SU-DHL-6 (cell line): ENCODE measurements around the gene KRTAP10-12.

Experiments used
- H2AFZ ChIP-seq: fragments of 200-600 bp; sonication (generic); 2 replicates; pipeline ENCODE4 v1.6.1; 2014; ENCODE audit warnings: low read depth, mild to moderate bottlenecking, moderate library complexity, mixed read lengths, antibody characterized with exemption, low read length; ENCODE audit not compliant: severe bottlenecking
- H3F3A ChIP-seq: fragments of 200-600 bp; shearing (Covaris generic); 2 replicates; pipeline ENCODE4 v1.6.0; 2016; ENCODE audit warnings: antibody characterized with exemption, mild to moderate bottlenecking; ENCODE audit not compliant: insufficient read depth
- H3K27ac ChIP-seq: fragments of 200-600 bp; sonication (generic); 2 replicates; pipeline ENCODE4 v1.5.1; 2016; ENCODE audit warnings: low read depth, mild to moderate bottlenecking, low read length, moderate library complexity, mixed read lengths
- H3K27me3 ChIP-seq: fragments of 200-600 bp; sonication (generic), shearing (Covaris generic); 2 replicates; pipeline ENCODE4 v1.6.0; 2014; ENCODE audit warnings: mild to moderate bottlenecking, low read length
- H3K36me3 ChIP-seq: fragments of 200-600 bp; sonication (generic); 2 replicates; pipeline ENCODE4 v1.6.1; 2014; ENCODE audit warnings: mild to moderate bottlenecking, low read length, mixed read lengths
- H3K4me2 ChIP-seq: fragments of 300-600, 200-600 bp; shearing (Covaris generic), sonication (generic); 2 replicates; pipeline ENCODE4 v1.6.0; 2014; ENCODE audit warnings: low read length, low read depth, mild to moderate bottlenecking; ENCODE audit not compliant: poor library complexity, severe bottlenecking
- H3K4me3 ChIP-seq: fragments of 200-600 bp; sonication (generic); 2 replicates; pipeline ENCODE4 v1.5.1; 2014; ENCODE audit warnings: antibody characterized with exemption, low read length, mild to moderate bottlenecking, mixed read lengths; ENCODE audit not compliant: insufficient read depth, poor library complexity, severe bottlenecking
- H3K79me2 ChIP-seq: fragments of 200-600 bp; sonication (generic); 2 replicates; pipeline ENCODE4 v1.6.1; 2014; ENCODE audit warnings: mild to moderate bottlenecking, low read length, moderate library complexity; ENCODE audit not compliant: insufficient read depth
- H3K9ac ChIP-seq: fragments of 200-600 bp; sonication (generic); 2 replicates; pipeline ENCODE4 v1.7.0; 2014; ENCODE audit warnings: mild to moderate bottlenecking, low read length
- H3K9me2 ChIP-seq: fragments of 200-600 bp; sonication (generic); replicated peaks from 2 replicates; pipeline ENCODE4 v1.6.1; 2014; ENCODE audit warnings: low read length; ENCODE audit not compliant: insufficient read depth
- H3K9me3 ChIP-seq: fragments of 200-600 bp; sonication (generic); 2 replicates; pipeline ENCODE4 v1.6.1; 2014; ENCODE audit warnings: low read length, mixed read lengths; ENCODE audit not compliant: insufficient read depth
- H4K20me1 ChIP-seq: fragments of 200-600 bp; sonication (generic); 2 replicates; pipeline ENCODE4 v1.6.1; 2014; ENCODE audit warnings: low read depth, mild to moderate bottlenecking, antibody characterized with exemption, low read length, moderate library complexity, mixed read lengths
- CTCF ChIP-seq: fragments of 200-600 bp; sonication (generic); IDR thresholded peaks from one replicate; pipeline ENCODE4 v1.5.1; 2017; ENCODE audit warnings: antibody characterized with exemption, mild to moderate bottlenecking, low read length, moderate library complexity; ENCODE audit not compliant: insufficient read depth, poor library complexity, severe bottlenecking
- EZH2phosphoT487 ChIP-seq: fragments of 200-600 bp; sonication (generic), shearing (Covaris generic); conservative IDR thresholded peaks from 2 replicates; pipeline ENCODE4 v1.6.1; 2018; ENCODE audit warnings: mild to moderate bottlenecking, antibody characterized with exemption, low read length, moderate library complexity, mixed read lengths

The KRTAP10-12 gene

DNA sequence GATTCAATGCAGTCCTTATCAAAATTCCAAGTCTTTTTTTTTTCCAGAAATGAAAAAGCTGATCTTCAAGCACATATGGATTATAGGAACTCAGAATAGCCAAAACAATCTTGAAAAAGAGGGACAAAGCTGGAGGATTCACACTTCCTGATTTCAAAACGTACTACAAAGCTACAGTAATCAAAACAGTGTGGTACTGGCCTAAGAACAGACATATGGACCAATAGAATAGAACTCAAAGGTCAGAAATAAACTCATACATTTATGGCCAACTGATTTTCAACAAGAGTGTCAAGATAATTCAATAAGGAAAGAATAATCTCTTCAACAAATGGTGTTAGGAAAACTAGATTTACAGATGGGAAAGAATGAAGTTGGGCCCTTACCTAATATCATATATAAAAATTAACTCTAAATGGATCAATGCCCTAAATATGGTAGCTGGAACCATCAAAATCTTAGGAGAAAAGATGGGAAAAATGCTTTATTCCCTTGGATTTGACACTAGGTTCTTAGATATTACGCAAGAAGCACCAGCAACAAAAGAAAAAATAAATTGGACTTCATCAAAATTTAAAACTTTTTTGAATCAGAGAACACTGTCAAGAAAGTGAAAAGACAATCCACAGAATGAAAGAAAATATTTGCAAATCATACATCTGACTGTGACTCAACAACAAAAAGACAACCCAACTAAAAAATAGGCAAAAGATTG, 4.0 kb upstream of the KRTAP10-12 start:
- Histone ChIP-seq H3K79me2 (no peaks in the 10 kb centered on the region), H3K9ac (no peak overlapping the region), H3K9me2 (no peaks in the 10 kb centered on the region), H4K20me1 (no peaks in the 10 kb centered on the region), H2AFZ (no peak overlapping the region), H3K4me2 (no peak overlapping the region), H3K27me3 (no peaks in the 10 kb centered on the region), H3K27ac (no peak overlapping the region), H3K4me3 (no peak overlapping the region), H3F3A (no peaks in the 10 kb centered on the region), H3K9me3 (no peaks in the 10 kb centered on the region), H3K36me3 (no peaks in the 10 kb centered on the region)
- TF ChIP-seq EZH2phosphoT487 = no peak
- no peak for TF ChIP-seq CTCF

DNA sequence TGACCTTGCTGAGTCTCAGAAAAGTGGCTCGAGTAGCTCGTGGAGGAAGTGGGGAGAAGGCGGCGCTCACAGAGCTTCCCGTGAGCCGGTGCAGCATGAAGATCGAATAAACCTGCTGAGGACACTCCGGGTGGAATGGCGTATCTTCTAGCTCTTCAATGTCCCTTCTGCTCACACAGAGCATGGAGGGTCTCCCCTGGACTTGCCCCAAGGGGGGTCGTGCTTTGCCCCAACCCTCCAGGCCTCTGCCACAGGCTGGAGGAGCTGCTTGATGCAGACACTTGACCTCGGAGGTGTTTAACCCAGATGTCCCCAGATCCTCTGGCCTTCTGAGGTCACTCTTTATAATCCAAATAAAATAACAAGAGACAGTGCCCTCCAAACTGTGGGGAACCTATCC, 2.2 kb upstream of the KRTAP10-12 start:
- Histone ChIP-seq H3K27me3 (no peaks in the 10 kb centered on the region), H3K4me2 (no peak overlapping the region), H3F3A (no peaks in the 10 kb centered on the region), H2AFZ (no peak overlapping the region), H3K9me3 (no peaks in the 10 kb centered on the region), H3K9me2 (no peaks in the 10 kb centered on the region), H3K27ac (no peak overlapping the region), H4K20me1 (no peaks in the 10 kb centered on the region), H3K79me2 (no peaks in the 10 kb centered on the region), H3K36me3 (no peaks in the 10 kb centered on the region), H3K4me3 (no peak overlapping the region), H3K9ac (no peak overlapping the region)
- TF ChIP-seq CTCF (no peak), EZH2phosphoT487 (no peak)

DNA sequence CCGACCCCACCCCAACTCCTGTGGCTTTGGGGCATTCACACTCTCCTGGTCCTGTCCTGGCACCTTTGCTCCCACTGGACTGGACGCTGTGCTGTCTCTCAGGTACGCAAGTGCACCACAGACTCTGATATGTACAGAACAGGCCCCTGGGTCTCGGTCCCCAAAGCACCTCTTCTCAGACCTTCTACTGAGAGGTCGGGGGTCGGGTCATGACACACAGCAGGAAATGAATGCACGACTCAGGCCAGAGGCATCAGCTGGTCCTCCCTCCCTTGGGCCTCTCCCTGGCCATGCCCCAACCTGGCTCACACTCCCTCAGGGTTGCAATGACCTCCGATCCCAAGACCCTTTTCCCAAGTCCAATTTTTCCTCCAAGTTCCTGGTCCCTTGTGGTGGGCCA, 1.8 kb upstream of the KRTAP10-12 start:
- H3K27me3 ChIP-seq = no peaks in the 10 kb centered on the region
- H2AFZ ChIP-seq = no peak overlapping the region
- H3K4me2 ChIP-seq = no peak overlapping the region
- no peaks in the 10 kb centered on the region for H4K20me1 ChIP-seq
- H3K4me3 ChIP-seq = no peak overlapping the region
- H3K79me2 ChIP-seq = no peaks in the 10 kb centered on the region
- no peaks in the 10 kb centered on the region for H3K9me2 ChIP-seq
- H3K27ac ChIP-seq = no peak overlapping the region
- no peaks in the 10 kb centered on the region for H3K36me3 ChIP-seq
- H3K9ac ChIP-seq = no peak overlapping the region
- TF ChIP-seq CTCF = no peak
- no peak for TF ChIP-seq EZH2phosphoT487
- no peaks in the 10 kb centered on the region for H3K9me3 ChIP-seq
- no peaks in the 10 kb centered on the region for H3F3A ChIP-seq
